SK-N-MC (cell line): ENCODE results near the gene HOMER2.

ENCODE experiments used
- EZH2 ChIP-seq: fragments of 200-600 bp; sonication (generic); IDR thresholded peaks from one replicate; pipeline ENCODE4 v1.6.1; 2017; ENCODE audit warnings: antibody characterized with exemption
- POLR2AphosphoS5 ChIP-seq: IDR thresholded peaks from 2 replicates; pipeline ENCODE4 v1.6.1; 2012; ENCODE audit warnings: mild to moderate bottlenecking, low read depth, low read length, borderline replicate concordance

GRCh38 chr15:82918607-82919230 lies 33.8 kb downstream of the HOMER2 start:
- TF ChIP-seq EZH2 (no peak), POLR2AphosphoS5 (no peak)
